SK-N-SH (cell line): ENCODE results near the gene LNP1. TPM values are rescaled to one million over a fixed set of nuclear protein-coding genes. Genes with fewer than 3 reads are reported as not detected.

ENCODE experiments used
- CTCF ChIA-PET: fragments of 300-600, 350-600 bp; formaldehyde crosslinking; extraction: SDS; loops from one replicate; lab custom pipeline; 2021; lab: Yijun Ruan, JAX
- POLR2A ChIA-PET: fragments of 350-600 bp; sonication (Branson Sonifier 250); formaldehyde crosslinking; extraction: SDS; loops from one replicate; lab custom pipeline; 2020; ENCODE audit warnings: antibody characterized with exemption, inconsistent platforms; lab: Yijun Ruan, JAX
- DNase-seq: peaks from one replicate; pipeline ENCODE4 v3.0.0; 2012
- H2AFZ ChIP-seq: fragments of 200-600 bp; sonication (generic); 2 replicates; pipeline ENCODE4 v1.8.1; 2016; ENCODE audit warnings: antibody characterized with exemption, mild to moderate bottlenecking, low read depth
- H3F3A ChIP-seq: fragments of 200-600 bp; sonication (generic); replicated peaks from 2 replicates; pipeline ENCODE3; 2016; ENCODE audit warnings: antibody characterized with exemption, mild to moderate bottlenecking; ENCODE audit not compliant: insufficient read depth
- H3K27ac ChIP-seq, 2 experiments: fragments of 200-500 bp in 1 of 2; fragments of 200-600 bp in 1 of 2; sonication (Bioruptor generic) in 1 of 2; sonication (generic), shearing (Covaris generic) in 1 of 2; 2 replicates each; pipeline versions ENCODE4 v1.5.1 to v1.6.1; 2014 to 2016; ENCODE audit warnings: low read depth in 2 of 2, inconsistent platforms in 1 of 2, low read length in 1 of 2, mild to moderate bottlenecking in 1 of 2, mixed read lengths in 1 of 2
- H3K27me3 ChIP-seq: fragments of 200-600 bp; sonication (generic), shearing (Covaris generic); 2 replicates; pipeline ENCODE4 v1.6.1; 2016; ENCODE audit warnings: mixed run types; ENCODE audit not compliant: insufficient read depth
- H3K36me3 ChIP-seq, 2 experiments: fragments of 200-500 bp in 1 of 2; fragments of 200-600 bp in 1 of 2; sonication (Bioruptor generic) in 1 of 2; sonication (generic) in 1 of 2; replicated peaks in 1 of 2; 2 replicates each; pipeline versions ENCODE3 to v1.5.1; 2014 to 2016; ENCODE audit warnings: low read length in 1 of 2, mild to moderate bottlenecking in 1 of 2; ENCODE audit not compliant: insufficient read depth in 2 of 2, control insufficient read depth in 1 of 2
- H3K4me1 ChIP-seq, 2 experiments: fragments of 200-500 bp in 1 of 2; fragments of 200-600 bp in 1 of 2; sonication (Bioruptor generic) in 1 of 2; sonication (generic), shearing (Covaris generic) in 1 of 2; 2 replicates each; pipeline versions ENCODE4 v1.5.1 to v1.6.1; 2014 to 2016; ENCODE audit warnings: low read depth in 1 of 2, low read length in 1 of 2, mixed run types in 1 of 2; ENCODE audit not compliant: insufficient read depth in 2 of 2, control insufficient read depth in 1 of 2
- H3K4me2 ChIP-seq: fragments of 200-600 bp; sonication (generic), shearing (Covaris generic); 2 replicates; pipeline ENCODE4 v1.6.1; 2017; ENCODE audit warnings: mixed run types
- H3K4me3 ChIP-seq, 2 experiments: fragments of 200-500 bp in 1 of 2; fragments of 200-600 bp in 1 of 2; sonication (Bioruptor generic) in 1 of 2; sonication (generic), shearing (Covaris generic) in 1 of 2; 2 replicates each; pipeline versions ENCODE4 v1.5.1 to v1.8.1; 2014 to 2016; ENCODE audit warnings: low read depth in 2 of 2, inconsistent platforms in 1 of 2, low read length in 1 of 2, mild to moderate bottlenecking in 1 of 2, mixed read lengths in 1 of 2, moderate library complexity in 1 of 2
- H3K79me2 ChIP-seq: fragments of 200-600 bp; sonication (generic); 2 replicates; pipeline ENCODE4 v1.8.1; 2017; ENCODE audit warnings: mild to moderate bottlenecking; ENCODE audit not compliant: insufficient read depth
- H3K9ac ChIP-seq: fragments of 200-600 bp; sonication (generic); 2 replicates; pipeline ENCODE4 v1.6.1; 2017; ENCODE audit warnings: mixed run types
- H3K9me2 ChIP-seq: fragments of 200-600 bp; sonication (generic); 2 replicates; pipeline ENCODE4 v1.6.1; 2017; ENCODE audit warnings: mixed run types
- H3K9me3 ChIP-seq: fragments of 200-600 bp; sonication (generic); 2 replicates; pipeline ENCODE4 v1.6.1; 2017; ENCODE audit warnings: mixed run types, mild to moderate bottlenecking, moderate library complexity
- H4K20me1 ChIP-seq: fragments of 200-600 bp; sonication (generic); 2 replicates; pipeline ENCODE4 v1.6.1; 2017; ENCODE audit warnings: mild to moderate bottlenecking, mixed run types; ENCODE audit not compliant: insufficient read depth
- FOXM1 ChIP-seq: IDR thresholded peaks from 2 replicates; pipeline ENCODE4 v1.4.0; 2012; ENCODE audit warnings: low read depth, mild to moderate bottlenecking
- GABPA ChIP-seq: IDR thresholded peaks from 2 replicates; pipeline ENCODE4 v1.4.0; 2012; ENCODE audit warnings: low read depth, mild to moderate bottlenecking
- GATA2 ChIP-seq: sonication (generic); formaldehyde crosslinking; IDR thresholded peaks from 2 replicates; pipeline ENCODE4 v1.5.0; 2020; ENCODE audit warnings: mild to moderate bottlenecking, missing genetic modification reagents
- MEF2A ChIP-seq: IDR thresholded peaks from 2 replicates; pipeline ENCODE4 v1.4.0; 2012; ENCODE audit warnings: low read depth, borderline replicate concordance
- NRF1 ChIP-seq: IDR thresholded peaks from 2 replicates; pipeline ENCODE4 v1.6.1; 2012; ENCODE audit warnings: low read depth, mild to moderate bottlenecking, low read length
- RFX5 ChIP-seq: IDR thresholded peaks from 2 replicates; pipeline ENCODE4 v1.6.1; 2012; ENCODE audit warnings: mild to moderate bottlenecking, improper control_type of control experiment, low read length
- RXRA ChIP-seq: IDR thresholded peaks from 2 replicates; pipeline ENCODE4 v1.4.0; 2012; ENCODE audit warnings: low read depth, mild to moderate bottlenecking, borderline replicate concordance
- SMC3 ChIP-seq: IDR thresholded peaks from 2 replicates; pipeline ENCODE4 v1.6.1; 2012; ENCODE audit warnings: low read depth, low read length, improper control_type of control experiment
- TAF1 ChIP-seq: IDR thresholded peaks from 2 replicates; pipeline ENCODE4 v1.6.1; 2012; ENCODE audit warnings: low read depth, mild to moderate bottlenecking, low read length, moderate library complexity, borderline replicate concordance
- TCF12 ChIP-seq: IDR thresholded peaks from 2 replicates; pipeline ENCODE4 v1.4.0; 2012
- YY1 ChIP-seq: IDR thresholded peaks from 2 replicates; pipeline ENCODE4 v1.4.0; 2012; ENCODE audit warnings: low read depth, mild to moderate bottlenecking
- WGBS: methylation state at CpG from one replicate; pipeline ENCODE4 v1.1.6; 2017; ENCODE audit warnings: low lambda C conversion rate; 5-methylcytosine and 5-hydroxymethylcytosine counted together
- polyA plus RNA-seq, 3 experiments: library from polyadenylated mRNA; depleted of rRNA; stranded (reverse); fragments of >200 nt; gene quantifications; 2 replicates each; pipeline ENCODE4 v1.2.3, GENCODE V29; 2012
- TF ChIP-seq, protein P1 (sequence below): IDR thresholded peaks from 2 replicates; pipeline ENCODE4 v1.4.0; 2012; ENCODE audit warnings: low read depth, borderline replicate concordance
- TF ChIP-seq, protein P2 (sequence below): IDR thresholded peaks from 2 replicates; pipeline ENCODE4 v1.4.0; 2012; ENCODE audit warnings: low read depth, borderline replicate concordance

LNP1 gene
- polyA plus RNA-seq, 1 of the 3 experiments (the other 2 are of a cell fraction): 2.3 TPM

DNA sequence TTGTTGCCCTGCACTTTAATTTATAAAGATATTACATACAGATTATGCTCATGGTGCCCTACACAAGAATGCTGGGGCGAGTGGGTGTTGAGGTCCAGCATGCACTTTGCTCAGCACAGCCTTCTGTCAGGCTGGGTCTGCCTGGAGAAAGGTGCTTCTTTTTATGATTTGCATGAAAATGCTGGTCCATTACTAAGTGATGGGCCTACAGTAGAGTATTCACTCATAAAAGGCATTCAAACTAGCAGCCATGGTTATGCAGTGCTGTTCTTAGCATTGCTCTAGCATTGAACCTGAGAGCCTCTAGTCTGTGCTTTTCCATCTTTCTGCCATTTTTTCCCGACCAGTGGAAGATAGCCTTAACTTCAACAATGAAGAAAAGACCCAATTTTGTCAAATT lies 12.3 kb downstream of the LNP1 start (continued):
- TF ChIP-seq, protein P1, sequence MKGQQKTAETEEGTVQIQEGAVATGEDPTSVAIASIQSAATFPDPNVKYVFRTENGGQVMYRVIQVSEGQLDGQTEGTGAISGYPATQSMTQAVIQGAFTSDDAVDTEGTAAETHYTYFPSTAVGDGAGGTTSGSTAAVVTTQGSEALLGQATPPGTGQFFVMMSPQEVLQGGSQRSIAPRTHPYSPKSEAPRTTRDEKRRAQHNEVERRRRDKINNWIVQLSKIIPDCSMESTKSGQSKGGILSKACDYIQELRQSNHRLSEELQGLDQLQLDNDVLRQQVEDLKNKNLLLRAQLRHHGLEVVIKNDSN: no peak
- TF ChIP-seq, protein P2, sequence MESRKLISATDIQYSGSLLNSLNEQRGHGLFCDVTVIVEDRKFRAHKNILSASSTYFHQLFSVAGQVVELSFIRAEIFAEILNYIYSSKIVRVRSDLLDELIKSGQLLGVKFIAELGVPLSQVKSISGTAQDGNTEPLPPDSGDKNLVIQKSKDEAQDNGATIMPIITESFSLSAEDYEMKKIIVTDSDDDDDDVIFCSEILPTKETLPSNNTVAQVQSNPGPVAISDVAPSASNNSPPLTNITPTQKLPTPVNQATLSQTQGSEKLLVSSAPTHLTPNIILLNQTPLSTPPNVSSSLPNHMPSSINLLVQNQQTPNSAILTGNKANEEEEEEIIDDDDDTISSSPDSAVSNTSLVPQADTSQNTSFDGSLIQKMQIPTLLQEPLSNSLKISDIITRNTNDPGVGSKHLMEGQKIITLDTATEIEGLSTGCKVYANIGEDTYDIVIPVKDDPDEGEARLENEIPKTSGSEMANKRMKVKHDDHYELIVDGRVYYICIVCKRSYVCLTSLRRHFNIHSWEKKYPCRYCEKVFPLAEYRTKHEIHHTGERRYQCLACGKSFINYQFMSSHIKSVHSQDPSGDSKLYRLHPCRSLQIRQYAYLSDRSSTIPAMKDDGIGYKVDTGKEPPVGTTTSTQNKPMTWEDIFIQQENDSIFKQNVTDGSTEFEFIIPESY: no peak

DNA sequence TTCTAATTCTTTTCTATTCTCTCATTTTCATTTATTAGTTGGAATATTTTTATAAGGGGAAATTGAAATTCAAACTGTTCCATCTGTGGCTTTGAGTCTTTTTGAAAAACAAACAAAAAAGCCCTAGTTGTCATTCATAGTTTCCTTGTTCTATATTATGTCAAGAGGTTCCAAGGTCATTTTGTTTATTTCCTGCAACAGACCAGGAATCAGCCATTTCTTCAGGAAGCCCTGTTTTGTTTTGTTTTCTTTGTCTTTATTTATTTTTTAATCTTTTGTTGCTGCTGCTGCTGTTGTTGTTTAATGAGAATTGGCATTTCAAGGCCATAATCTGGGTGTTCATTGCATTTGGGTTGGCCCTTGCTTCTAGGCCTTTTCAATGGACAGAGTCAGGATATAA lies 14.8 kb downstream of the LNP1 start:
- CTCF ChIA-PET: interaction anchor here (1.1 to 2.0 kb wide), 2 partner anchors 12 to 14 kb away, joined by 3 to 10 read pairs; no protein-coding TSS in a partner anchor
- H3F3A ChIP-seq: no peaks in the 10 kb centered on the region
- no peak for TF ChIP-seq GABPA
- no peak for TF ChIP-seq RXRA
- TF ChIP-seq, all 33 proteins: peak for 0
- no peak overlapping the region for H3K4me2 ChIP-seq
- no peak overlapping the region for H3K4me3 ChIP-seq
- POLR2A ChIA-PET: no interaction called here
- H4K20me1 ChIP-seq: no peaks in the 10 kb centered on the region
- H3K27ac ChIP-seq: no peak overlapping the region
- H3K9me3 ChIP-seq: no peaks in the 10 kb centered on the region
- no peaks in the 10 kb centered on the region for H3K79me2 ChIP-seq
- no peaks in the 10 kb centered on the region for H3K9me2 ChIP-seq
- no peak overlapping the region for H2AFZ ChIP-seq
- H3K4me1 ChIP-seq: no peaks in the 10 kb centered on the region
- no peaks in the 10 kb centered on the region for H3K27me3 ChIP-seq
- H3K36me3 ChIP-seq: peaks cover 0 to 4% of the 10 kb centered on the region in 2 experiments
- DNase-seq: no peak
- no peak overlapping the region for H3K9ac ChIP-seq

DNA sequence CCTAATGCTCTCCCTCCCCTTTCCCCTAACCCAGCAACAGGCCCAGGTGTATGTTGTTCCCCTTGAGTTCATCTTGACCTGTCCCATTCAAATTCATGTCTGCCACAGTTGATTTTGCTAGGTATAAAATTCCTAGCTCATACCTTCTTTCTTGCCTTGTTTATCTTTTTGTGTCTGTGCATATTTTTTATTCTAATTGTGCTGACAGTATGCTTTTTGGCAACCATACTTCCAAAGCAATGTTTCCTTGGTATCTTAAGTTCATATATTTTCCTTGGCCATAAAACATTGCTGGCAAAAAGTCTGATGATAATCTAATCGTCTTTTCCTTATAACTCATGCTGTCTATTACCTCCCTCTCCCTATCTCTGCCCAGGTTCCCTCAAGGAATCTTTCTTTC lies 15.5 kb downstream of the LNP1 start:
- H3K36me3 ChIP-seq: peaks cover 0 to 4% of the 10 kb centered on the region in 2 experiments
- H3K27me3 ChIP-seq: no peaks in the 10 kb centered on the region
- no peak overlapping the region for H3K4me3 ChIP-seq
- no peaks in the 10 kb centered on the region for H4K20me1 ChIP-seq
- no peaks in the 10 kb centered on the region for H3K4me1 ChIP-seq
- CTCF ChIA-PET: interaction anchor here (1.1 kb wide), 1 partner anchor 14 kb away, joined by 3 read pairs; no protein-coding TSS in a partner anchor
- no peak overlapping the region for H3K9ac ChIP-seq
- POLR2A ChIA-PET: no interaction called here
- TF ChIP-seq RFX5 (no peak), GATA2 (no peak), FOXM1 (no peak), YY1 (no peak), RXRA (no peak), SMC3 (no peak), MEF2A (no peak), NRF1 (no peak), TCF12 (no peak), TAF1 (no peak)
- TF ChIP-seq, protein P1: no peak
- TF ChIP-seq, all 33 proteins: peak for 0
- Histone ChIP-seq H3K9me2 (no peaks in the 10 kb centered on the region), H3K27ac (no peak overlapping the region), H3K4me2 (no peak overlapping the region), H3K79me2 (no peaks in the 10 kb centered on the region), H2AFZ (no peak overlapping the region), H3K9me3 (no peaks in the 10 kb centered on the region), H3F3A (no peaks in the 10 kb centered on the region)
- 88% methylated on average over 1 of the region's 1 CpG for WGBS
- no peak for DNase-seq
